Choroid plexus epithelial cell (primary cell): ENCODE results near the gene CPA3.

Experiments used
- DNase-seq: peaks from one replicate; pipeline ENCODE4 v3.0.0-alpha.2; 2010; ENCODE audit warnings: low read depth
- H3K4me3 ChIP-seq: 2 replicates; pipeline ENCODE4 v1.5.1; 2011; ENCODE audit warnings: low read depth, mild to moderate bottlenecking, control low read depth, low read length, moderate library complexity
- CTCF ChIP-seq: conservative IDR thresholded peaks from 2 replicates; pipeline ENCODE4 v1.5.1; 2011; ENCODE audit warnings: low read depth, mild to moderate bottlenecking, control low read depth, inconsistent platforms, low read length, moderate library complexity

Gene CPA3

DNA sequence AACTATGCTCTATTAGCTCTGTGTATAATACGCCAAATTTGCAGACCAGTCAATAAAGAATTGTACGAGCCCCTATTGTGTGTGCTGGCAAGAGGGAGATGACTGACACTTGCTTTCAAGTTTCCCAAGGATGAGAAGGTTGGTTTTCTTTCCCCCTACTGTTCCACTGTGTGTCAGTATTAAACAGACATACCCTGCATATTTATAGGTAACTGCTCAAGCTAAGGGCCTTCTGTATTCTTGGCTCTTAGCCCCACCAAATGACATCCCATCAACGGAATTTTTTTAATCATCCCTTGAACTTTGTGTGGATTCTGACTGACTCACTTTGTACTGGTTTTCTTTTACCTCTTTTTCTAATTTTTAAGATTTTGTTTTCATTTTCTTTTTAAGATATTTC, 65.7 kb downstream of the CPA3 start:
- no peak for TF ChIP-seq CTCF
- peak; percentile 85 for DNase-seq
- H3K4me3 ChIP-seq, result no peak overlapping the region

DNA sequence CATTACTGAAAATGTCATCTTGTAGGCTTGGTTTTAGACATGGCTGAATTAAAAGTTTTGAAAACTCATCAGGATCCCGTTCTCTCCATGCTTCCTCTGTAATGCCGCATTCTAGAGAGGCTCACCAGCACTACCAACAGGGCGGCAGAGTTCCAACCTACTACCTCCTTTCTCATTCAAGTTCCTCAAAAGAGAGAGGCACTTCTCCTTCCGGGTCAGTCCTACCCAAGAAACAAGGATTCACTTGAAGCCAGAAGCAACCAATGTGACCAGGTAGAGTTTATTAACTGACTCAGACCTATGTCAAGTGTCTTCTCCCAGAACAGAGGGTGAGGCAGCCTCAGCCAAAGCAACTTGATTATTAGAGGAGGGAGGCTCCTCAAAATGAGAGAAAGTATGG, 66.5 kb downstream of the CPA3 start:
- TF ChIP-seq CTCF, result no peak

GRCh38 chr3:148932972-148933371, 67.9 kb downstream of the CPA3 start:
- TF ChIP-seq CTCF, result no peak
- no peak overlapping the region for H3K4me3 ChIP-seq
- no peak for DNase-seq

More for the DNA sequence above, 66.5 kb downstream of the CPA3 start:
- H3K4me3 ChIP-seq, result no peak overlapping the region
- no peak for DNase-seq

- no peak for TF ChIP-seq CTCF
- no peak overlapping the region for H3K4me3 ChIP-seq
- DNase-seq, result peak; percentile 69
Observed at GRCh38 chr3:148937467-148938255, 72.6 kb downstream of the CPA3 start.

- no peak for TF ChIP-seq CTCF
- H3K4me3 ChIP-seq, result no peak overlapping the region
- DNase-seq, result peak; percentile 51
Observed at GRCh38 chr3:148938306-148938705, 73.2 kb downstream of the CPA3 start.

GRCh38 chr3:148938936-148939335, 73.8 kb downstream of the CPA3 start:
- H3K4me3 ChIP-seq, result no peak overlapping the region
- DNase-seq, result no peak
- TF ChIP-seq CTCF, result no peak

GRCh38 chr3:148940983-148941382, 75.9 kb downstream of the CPA3 start:
- no peak for TF ChIP-seq CTCF
- DNase-seq, result no peak
- H3K4me3 ChIP-seq, result no peak overlapping the region
